Measurements from ENCODE around the gene CLRN1.

GRCh38 chr3:150968341-150969035, 4.0 kb downstream of the CLRN1 start:
- no peak for TF ChIP-seq POLR2A (IDR thresholded peaks at IDR 0.05)
- TF ChIP-seq, protein P1, sequence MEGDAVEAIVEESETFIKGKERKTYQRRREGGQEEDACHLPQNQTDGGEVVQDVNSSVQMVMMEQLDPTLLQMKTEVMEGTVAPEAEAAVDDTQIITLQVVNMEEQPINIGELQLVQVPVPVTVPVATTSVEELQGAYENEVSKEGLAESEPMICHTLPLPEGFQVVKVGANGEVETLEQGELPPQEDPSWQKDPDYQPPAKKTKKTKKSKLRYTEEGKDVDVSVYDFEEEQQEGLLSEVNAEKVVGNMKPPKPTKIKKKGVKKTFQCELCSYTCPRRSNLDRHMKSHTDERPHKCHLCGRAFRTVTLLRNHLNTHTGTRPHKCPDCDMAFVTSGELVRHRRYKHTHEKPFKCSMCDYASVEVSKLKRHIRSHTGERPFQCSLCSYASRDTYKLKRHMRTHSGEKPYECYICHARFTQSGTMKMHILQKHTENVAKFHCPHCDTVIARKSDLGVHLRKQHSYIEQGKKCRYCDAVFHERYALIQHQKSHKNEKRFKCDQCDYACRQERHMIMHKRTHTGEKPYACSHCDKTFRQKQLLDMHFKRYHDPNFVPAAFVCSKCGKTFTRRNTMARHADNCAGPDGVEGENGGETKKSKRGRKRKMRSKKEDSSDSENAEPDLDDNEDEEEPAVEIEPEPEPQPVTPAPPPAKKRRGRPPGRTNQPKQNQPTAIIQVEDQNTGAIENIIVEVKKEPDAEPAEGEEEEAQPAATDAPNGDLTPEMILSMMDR (IDR thresholded peaks at IDR 0.05), result no peak
- no peak for TF ChIP-seq EP300 (IDR thresholded peaks at IDR 0.05)
